AG04449 (cell line): ENCODE data around the gene OLFML1.
"Not testable (repeated sequence)": the region's sequence is repeated elsewhere in the genome, so short reads cannot be mapped to it uniquely, and the experiment has no call there.

Experiments used
- CTCF ChIA-PET: fragments of 350-600 bp; formaldehyde crosslinking; extraction: SDS; loops from one replicate; lab custom pipeline; 2021; ENCODE audit warnings: antibody characterized with exemption; lab: Yijun Ruan, JAX
- POLR2A ChIA-PET: fragments of 400-600, 350-600 bp; formaldehyde crosslinking; extraction: SDS; loops from one replicate; lab custom pipeline; 2020; ENCODE audit warnings: antibody characterized with exemption, inconsistent platforms; lab: Yijun Ruan, JAX
- DNase-seq: peaks from one replicate; pipeline ENCODE4 v3.0.0-alpha.2; 2010; ENCODE audit warnings: low read depth, low spot score
- H3K4me3 ChIP-seq: 2 replicates; pipeline ENCODE4 v1.5.1; 2011; ENCODE audit warnings: low read depth, mild to moderate bottlenecking, control low read depth, low read length
- TF ChIP-seq, protein P1 (sequence below): IDR thresholded peaks from one replicate; pipeline ENCODE4 v1.5.1; 2011; ENCODE audit warnings: mild to moderate bottlenecking, moderate library complexity, low read length, control low read depth, inconsistent platforms; ENCODE audit not compliant: insufficient read depth; ENCODE audit errors: missing control alignments

Gene OLFML1

DNA sequence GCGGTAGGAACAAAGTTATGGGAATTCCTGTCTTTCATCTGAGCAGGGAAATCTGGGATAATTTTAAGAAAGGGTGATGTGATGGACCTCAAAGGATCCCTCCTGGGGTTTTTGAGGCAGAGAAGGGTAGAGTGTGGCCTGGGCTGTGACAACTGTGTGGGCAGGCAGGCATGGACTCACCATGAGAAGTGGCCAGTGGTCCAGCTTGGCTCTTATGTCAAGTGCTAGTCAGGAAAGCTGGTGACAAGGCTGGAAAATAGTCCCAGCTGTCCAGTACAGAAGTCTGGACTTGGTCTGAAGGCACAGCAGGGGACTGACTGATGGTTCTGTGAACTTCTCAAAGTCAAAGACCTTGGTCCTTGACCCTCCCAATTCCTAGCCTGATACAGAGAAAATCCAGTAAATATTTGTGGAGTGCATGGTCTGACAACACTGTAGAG, 30.2 kb downstream of the OLFML1 start:
- CTCF ChIA-PET, result interaction anchor here (0.8 to 6.7 kb wide), 5 partner anchors 11 to 175 kb away, joined by 3 to 42 read pairs (median 5); no protein-coding TSS in a partner anchor
- TF ChIP-seq, protein P1, sequence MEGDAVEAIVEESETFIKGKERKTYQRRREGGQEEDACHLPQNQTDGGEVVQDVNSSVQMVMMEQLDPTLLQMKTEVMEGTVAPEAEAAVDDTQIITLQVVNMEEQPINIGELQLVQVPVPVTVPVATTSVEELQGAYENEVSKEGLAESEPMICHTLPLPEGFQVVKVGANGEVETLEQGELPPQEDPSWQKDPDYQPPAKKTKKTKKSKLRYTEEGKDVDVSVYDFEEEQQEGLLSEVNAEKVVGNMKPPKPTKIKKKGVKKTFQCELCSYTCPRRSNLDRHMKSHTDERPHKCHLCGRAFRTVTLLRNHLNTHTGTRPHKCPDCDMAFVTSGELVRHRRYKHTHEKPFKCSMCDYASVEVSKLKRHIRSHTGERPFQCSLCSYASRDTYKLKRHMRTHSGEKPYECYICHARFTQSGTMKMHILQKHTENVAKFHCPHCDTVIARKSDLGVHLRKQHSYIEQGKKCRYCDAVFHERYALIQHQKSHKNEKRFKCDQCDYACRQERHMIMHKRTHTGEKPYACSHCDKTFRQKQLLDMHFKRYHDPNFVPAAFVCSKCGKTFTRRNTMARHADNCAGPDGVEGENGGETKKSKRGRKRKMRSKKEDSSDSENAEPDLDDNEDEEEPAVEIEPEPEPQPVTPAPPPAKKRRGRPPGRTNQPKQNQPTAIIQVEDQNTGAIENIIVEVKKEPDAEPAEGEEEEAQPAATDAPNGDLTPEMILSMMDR, result no peak
- H3K4me3 ChIP-seq, result no peak overlapping the region
- POLR2A ChIA-PET, result no interaction called here
- no peak for DNase-seq

DNA sequence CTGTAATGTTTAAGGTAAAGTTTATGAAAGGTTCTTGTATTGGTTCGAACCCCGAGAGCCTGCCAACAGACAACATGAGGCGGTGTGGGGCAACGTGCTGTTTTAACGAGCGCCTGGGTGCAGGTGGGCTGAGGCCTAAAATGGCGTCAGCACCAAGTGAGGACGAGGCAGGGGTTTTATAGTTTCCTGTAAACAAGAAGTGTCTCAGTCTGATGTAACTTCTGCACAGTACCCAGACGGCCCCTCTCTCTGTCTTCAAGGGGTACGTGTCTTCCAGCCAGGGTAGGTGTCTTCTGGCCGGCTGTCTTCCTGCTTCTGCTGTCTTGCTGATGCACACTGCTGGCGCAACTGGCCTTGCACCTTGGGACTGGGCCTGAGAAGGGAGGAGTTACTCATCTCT, 31.2 kb downstream of the OLFML1 start:
- ChIA-PET POLR2A (no interaction called here), CTCF (interaction anchor here (1.7 to 6.7 kb wide), 2 partner anchors 141 to 174 kb away, joined by 7 to 42 read pairs; no protein-coding TSS in a partner anchor)
- no peak for DNase-seq
- TF ChIP-seq, protein P1, result no peak
- H3K4me3 ChIP-seq, result no peak overlapping the region

DNA sequence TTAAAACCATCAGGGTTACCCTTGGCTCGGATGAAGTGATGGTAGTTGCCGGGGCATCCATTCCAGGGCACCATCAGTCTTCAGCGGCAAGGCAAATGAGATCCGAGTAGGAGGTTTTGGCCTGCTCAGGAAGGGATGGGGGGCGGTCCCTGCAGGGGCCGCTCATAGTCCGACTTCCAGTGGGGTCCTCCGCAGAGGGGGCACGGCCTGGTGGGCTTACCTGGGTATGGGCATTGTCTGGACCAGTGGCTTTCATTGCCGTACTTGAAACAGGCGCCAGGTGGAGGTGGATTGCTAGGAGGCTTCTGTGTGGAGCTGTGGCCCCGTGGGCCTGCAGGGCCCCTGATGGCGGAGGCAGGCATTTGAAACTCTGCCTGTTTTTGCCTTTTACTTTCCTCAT, 32.4 kb downstream of the OLFML1 start:
- POLR2A ChIA-PET, DNase-seq, CTCF ChIA-PET, H3K4me3 ChIP-seq: not testable (repeated sequence)

DNA sequence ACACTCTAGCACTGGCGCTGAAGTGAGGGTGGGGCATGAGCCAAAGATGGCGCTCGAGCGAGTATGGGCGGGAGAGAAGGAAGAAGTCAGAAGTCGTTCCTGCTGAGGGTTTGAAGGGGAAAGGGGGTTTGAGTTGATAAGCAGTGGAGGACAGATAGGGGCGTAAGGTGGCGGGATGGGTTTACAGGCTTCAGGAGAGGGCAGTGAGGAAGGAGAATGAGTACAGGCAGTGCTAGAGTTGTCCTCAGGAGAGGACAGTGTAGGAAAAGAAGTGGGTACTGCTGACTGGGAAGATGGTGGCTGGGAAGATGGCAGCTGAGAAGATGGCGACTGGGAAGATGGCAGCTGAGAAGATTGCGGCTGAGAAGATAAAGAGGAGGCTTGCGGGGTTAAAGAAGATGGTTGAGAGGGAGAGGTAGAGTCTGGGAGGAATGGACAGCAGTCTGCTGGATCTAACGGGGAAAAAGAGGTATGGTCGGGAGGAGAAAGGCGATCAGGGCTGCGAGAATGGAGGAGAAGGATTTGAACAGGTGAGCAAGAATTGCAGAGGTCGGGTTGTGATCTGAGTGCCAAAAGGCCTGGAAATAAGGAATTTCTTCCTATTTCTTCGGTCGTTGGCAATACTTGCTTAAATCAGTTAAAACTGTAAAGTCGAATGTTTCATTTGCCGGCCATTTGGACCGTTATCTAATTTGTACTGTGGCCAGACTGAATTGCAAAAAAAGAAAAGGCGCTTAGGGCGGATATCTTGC, 33.7 kb downstream of the OLFML1 start:
- no peak for DNase-seq
- H3K4me3 ChIP-seq, result no peak overlapping the region
- POLR2A ChIA-PET, result no interaction called here
- CTCF ChIA-PET, result interaction anchor here (1.4 kb wide), 1 partner anchor 176 kb away, joined by 3 read pairs; no protein-coding TSS in a partner anchor
- TF ChIP-seq, protein P1, result no peak

DNA sequence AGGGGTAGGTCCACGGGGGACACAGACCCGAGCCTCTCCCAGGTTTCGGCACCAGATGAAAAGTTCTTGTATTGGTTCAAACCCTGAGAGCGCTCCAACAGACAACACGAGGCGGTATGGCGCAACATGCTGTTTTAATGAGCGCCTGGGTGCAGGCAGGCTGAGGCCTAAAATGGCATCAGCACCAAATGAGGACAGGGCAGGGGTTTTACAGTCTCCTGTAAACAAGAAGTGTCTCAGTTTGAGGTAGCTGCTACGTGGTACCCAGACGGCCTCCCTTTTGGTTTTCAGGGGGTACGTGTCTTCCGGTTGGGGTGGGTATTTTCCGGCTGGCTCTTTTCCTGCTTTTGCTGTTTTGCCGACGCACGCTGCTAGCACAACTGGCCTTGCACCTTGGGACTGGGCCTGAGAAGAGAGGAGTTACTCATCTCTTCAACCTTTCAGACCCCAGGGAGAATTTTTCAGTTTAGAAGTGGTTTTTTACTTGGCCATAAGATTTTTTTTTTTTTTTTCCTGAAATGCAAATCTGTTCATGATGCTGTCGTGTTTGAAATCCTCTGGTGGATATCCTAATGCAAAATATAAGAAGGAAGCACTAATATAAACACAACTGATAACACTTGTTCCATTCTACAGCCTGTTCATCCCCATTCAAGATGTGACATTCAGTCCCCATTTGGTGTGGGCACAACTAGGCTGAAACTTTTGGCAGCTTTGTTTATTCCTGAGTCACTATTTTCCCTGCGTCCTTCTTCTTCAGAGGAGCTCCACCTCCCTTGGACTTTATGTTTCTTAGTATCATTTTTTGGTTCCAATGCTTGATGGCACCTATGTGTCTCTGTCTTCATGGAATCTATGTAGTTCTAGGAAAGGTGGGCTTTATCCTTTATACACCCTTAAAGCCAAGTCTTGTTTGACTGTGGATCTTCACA, 35.0 kb downstream of the OLFML1 start:
- CTCF ChIA-PET, result interaction anchor here (1.1 to 1.9 kb wide), 4 partner anchors 12 to 175 kb away, joined by 3 to 5 read pairs (median 4); no protein-coding TSS in a partner anchor
- no peak overlapping the region for H3K4me3 ChIP-seq
- TF ChIP-seq, protein P1, result no peak
- DNase-seq, result no peak
- POLR2A ChIA-PET, result no interaction called here

DNA sequence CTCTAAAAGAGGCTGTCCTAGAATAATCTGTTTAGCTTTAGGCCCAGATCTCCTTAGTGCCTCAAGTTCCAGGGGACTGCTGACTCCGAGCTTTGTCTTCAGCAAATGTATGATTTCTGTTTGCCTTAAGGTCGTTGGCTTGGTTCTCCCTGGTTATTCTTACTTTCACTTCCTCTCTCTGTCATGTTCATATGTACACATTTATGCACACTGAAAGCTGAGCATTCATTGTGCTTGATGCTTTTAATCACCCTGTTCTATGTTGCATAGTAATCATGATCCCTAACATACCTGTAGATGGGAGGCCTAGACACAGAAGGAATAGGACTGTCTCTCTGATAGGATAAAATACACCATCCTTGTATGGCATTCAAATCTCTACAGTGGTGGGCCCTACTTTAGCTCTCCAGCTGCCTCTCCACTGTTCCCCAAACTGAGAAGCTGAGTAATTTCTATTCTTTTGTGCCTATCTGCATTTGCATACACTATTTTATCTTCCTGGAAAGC, 35.7 kb downstream of the OLFML1 start:
- DNase-seq, result no peak
- POLR2A ChIA-PET, result no interaction called here
- H3K4me3 ChIP-seq, result no peak overlapping the region
- CTCF ChIA-PET, result interaction anchor here (1.1 to 2.7 kb wide), 5 partner anchors 8 to 148 kb away, joined by 3 to 15 read pairs (median 5); partner anchors contain the start of gene PPFIBP2
- TF ChIP-seq, protein P1, result no peak
